ENCODE results near the gene SEMA4D.

Gene SEMA4D

DNA sequence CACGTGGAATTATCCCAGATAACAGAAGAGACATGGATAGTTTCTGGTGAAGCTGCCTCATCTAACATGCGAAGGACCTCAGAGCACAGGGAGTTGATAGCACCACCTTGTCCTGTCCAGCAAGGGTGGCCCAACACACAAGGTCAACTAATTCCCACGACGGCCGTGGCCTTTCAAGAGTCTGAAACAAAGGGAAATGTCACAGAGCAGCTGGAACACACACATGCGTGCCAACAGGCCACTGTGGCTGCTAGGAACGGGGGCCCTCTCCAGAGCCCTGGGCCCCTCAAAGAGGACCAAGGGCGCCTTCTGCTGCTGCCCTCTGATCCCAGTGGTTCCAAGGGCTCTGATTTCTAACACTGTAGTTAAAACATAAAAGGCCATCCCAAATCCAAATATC, 128.9 kb downstream of the SEMA4D start:
- TF ChIP-seq, protein P1, sequence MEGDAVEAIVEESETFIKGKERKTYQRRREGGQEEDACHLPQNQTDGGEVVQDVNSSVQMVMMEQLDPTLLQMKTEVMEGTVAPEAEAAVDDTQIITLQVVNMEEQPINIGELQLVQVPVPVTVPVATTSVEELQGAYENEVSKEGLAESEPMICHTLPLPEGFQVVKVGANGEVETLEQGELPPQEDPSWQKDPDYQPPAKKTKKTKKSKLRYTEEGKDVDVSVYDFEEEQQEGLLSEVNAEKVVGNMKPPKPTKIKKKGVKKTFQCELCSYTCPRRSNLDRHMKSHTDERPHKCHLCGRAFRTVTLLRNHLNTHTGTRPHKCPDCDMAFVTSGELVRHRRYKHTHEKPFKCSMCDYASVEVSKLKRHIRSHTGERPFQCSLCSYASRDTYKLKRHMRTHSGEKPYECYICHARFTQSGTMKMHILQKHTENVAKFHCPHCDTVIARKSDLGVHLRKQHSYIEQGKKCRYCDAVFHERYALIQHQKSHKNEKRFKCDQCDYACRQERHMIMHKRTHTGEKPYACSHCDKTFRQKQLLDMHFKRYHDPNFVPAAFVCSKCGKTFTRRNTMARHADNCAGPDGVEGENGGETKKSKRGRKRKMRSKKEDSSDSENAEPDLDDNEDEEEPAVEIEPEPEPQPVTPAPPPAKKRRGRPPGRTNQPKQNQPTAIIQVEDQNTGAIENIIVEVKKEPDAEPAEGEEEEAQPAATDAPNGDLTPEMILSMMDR (IDR thresholded peaks at IDR 0.05; ENCODE audit: low read length, missing control alignments) = no peak
- no peak for DNase-seq (ENCODE audit: low read depth)

DNA sequence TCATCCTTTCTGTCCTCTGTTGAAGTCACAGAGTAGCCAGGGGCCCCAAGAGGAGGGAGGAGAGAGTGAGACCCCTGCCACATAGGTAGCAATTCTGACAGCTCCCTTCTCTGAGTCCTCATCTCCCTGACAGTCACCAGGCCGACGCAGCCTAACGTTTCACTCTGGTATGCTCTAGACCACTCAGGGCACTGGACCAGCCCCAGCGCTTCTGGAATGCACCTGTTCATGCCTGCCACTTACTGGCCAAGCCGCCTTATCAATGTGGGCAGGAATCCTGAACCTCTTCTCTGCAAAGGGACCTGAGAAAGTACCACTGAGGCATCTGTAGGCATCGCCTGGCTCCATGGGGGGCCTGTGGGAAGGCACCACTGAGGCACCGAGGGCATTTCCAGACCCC, 129.4 kb downstream of the SEMA4D start:
- TF ChIP-seq, protein P1 (IDR thresholded peaks at IDR 0.05; ENCODE audit: low read length, missing control alignments) = no peak
- no peak overlapping the region for H3K4me3 ChIP-seq (replicated peaks; ENCODE audit: low read depth, low read length)
- no peak for DNase-seq (ENCODE audit: low read depth)

More for the DNA sequence above, 128.9 kb downstream of the SEMA4D start:
- no peak overlapping the region for H3K4me3 ChIP-seq (replicated peaks; ENCODE audit: low read depth, low read length)

DNA sequence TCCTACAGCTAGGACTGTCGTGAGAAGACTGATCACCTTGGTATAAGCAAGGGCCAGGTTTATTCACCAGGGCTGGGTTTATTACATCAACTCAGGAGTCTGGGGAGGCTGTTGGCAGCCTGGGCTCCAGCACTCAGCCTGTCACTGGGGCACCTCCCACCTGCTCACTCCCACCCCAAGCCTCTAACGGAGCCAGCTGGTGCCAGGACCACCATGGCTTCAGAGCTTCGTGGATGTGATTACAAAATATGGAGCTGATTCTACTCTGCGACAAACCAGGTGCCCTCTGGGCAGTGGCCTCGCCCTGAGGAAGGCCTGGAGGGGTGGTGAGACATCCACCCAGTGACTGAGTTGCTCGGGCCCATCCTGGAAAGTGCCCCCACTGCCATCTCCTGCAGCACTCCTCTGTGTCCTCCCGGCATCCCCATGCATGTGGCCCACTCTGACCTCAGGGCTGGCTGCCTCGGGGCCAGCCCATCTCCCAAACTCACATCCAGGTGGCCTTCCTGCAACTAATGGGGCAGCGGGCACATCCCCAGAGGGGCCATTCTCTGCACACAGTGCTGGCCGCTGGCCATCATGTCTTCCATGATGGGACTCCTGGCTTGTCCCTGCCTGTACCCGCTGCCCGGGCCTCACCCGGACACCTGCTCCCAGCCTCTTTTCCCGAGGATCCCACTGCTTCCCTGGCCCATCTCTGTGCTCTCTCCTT, 130.0 kb downstream of the SEMA4D start:
- no peak for DNase-seq (ENCODE audit: low read depth)

DNA sequence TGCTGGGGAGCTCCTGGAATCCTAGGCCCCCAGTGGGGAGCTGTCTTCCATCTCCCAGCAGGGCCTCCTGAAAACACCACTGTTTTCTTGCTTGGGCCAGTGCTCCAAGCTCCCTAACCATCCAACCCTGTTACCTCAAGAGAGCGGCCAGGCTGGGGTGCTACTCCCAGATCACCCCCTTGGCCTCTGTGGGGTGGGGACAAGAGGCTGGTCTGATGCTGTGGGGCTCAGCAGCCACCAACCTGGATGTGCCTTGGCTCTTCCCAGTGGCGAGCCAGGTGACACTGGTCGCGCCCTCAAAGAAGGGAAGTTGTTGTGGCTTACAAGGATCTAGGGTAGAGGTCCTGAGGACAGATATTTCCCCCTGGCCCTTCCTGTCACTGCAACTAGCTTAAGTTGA, 130.6 kb downstream of the SEMA4D start:
- no peak overlapping the region for H3K4me3 ChIP-seq (replicated peaks; ENCODE audit: low read depth, low read length)
- TF ChIP-seq, protein P1 (IDR thresholded peaks at IDR 0.05; ENCODE audit: low read length, missing control alignments) = no peak
- no peak for DNase-seq (ENCODE audit: low read depth)

More for the DNA sequence above, 130.0 kb downstream of the SEMA4D start:
- TF ChIP-seq, protein P1 (IDR thresholded peaks at IDR 0.05; ENCODE audit: low read length, missing control alignments) = no peak
- no peak overlapping the region for H3K4me3 ChIP-seq (replicated peaks; ENCODE audit: low read depth, low read length)

DNA sequence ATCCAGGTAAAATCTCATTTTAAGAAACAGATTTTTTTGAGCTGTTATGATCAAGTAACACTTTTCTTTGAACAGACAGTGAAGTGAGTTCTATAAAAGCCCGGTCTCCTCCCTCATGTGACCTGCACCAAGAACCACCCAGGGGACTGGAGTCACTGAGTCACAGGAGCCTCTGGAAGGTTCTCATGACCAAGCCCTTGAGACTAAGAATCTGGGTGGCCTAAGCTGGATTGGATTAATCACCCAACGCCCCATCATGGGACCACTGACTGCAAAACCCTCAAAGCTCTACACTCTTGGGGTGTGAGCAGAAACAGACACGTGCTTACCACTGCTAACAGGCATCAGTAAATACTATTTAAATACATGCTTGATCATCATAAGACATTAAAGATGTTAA, 131.2 kb downstream of the SEMA4D start:
- DNase-seq (ENCODE audit: low read depth) = no peak
- no peak overlapping the region for H3K4me3 ChIP-seq (replicated peaks; ENCODE audit: low read depth, low read length)
- TF ChIP-seq, protein P1 (IDR thresholded peaks at IDR 0.05; ENCODE audit: low read length, missing control alignments) = no peak

DNA sequence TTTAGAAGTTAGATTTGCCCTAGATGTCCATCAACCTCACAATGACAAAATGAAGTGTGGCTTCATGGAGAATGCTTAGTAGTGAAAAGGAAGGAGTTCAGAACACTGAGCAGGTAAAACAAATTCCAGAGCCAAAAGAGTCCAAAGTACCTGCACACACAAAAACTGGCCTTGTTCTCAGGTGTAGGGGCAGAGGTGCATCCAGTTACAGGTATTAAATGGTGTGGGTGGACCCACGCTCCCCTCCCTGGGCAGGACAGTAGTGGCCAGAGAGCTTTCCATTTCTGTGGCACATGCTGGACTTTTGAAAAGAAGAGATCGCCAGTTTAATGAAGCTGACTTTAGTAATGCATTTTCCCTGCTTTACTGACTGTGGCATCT, 132.4 kb downstream of the SEMA4D start:
- TF ChIP-seq, protein P1 (IDR thresholded peaks at IDR 0.05; ENCODE audit: low read length, missing control alignments) = no peak
- no peak for DNase-seq (ENCODE audit: low read depth)

More for the DNA sequence above, 132.4 kb downstream of the SEMA4D start:
- no peak overlapping the region for H3K4me3 ChIP-seq (replicated peaks; ENCODE audit: low read depth, low read length)

All from fibroblast of pulmonary artery (primary cell).